Kidney (tissue), 14 donors: Measurements from ENCODE around the gene DENND1B. TPM values are rescaled to one million over a fixed set of nuclear protein-coding genes. Genes with fewer than 3 reads are reported as not detected.

Experiments used
- DNase-seq, 5 donors: peaks; one replicate each; pipeline ENCODE4 v3.0.0-alpha.2; 2013 to 2020
- FAIRE-seq: peaks from 2 replicates; lab custom pipeline; 2012; peaks lifted over from hg19 to GRCh38; lab: Jason Lieb, UNC
- H3K27ac ChIP-seq, 2 donors: one replicate each; pipeline ENCODE4 v1.7.0; 2013; ENCODE audit warnings: low read depth in 2 of 2, low read length in 2 of 2, inconsistent platforms in 1 of 2
- H3K27me3 ChIP-seq: one replicate; pipeline ENCODE4 v1.7.1; 2013; ENCODE audit warnings: low read length, inconsistent platforms; ENCODE audit not compliant: control insufficient read depth, insufficient read depth
- H3K36me3 ChIP-seq, 3 donors: one replicate each; pipeline versions ENCODE4 v1.7.0 to v1.7.1; 2013; ENCODE audit warnings: low read length in 3 of 3, control low read depth in 1 of 3, inconsistent platforms in 1 of 3; ENCODE audit not compliant: insufficient read depth in 3 of 3, control insufficient read depth in 2 of 3
- H3K4me1 ChIP-seq, 3 donors: one replicate each; pipeline versions ENCODE4 v1.7.0 to v1.7.1; 2013; ENCODE audit warnings: low read length in 3 of 3, inconsistent platforms in 1 of 3, low read depth in 1 of 3; ENCODE audit not compliant: control insufficient read depth in 2 of 3, insufficient read depth in 2 of 3
- H3K4me3 ChIP-seq, 3 donors: one replicate each; pipeline versions ENCODE4 v1.7.0 to v1.8.1; 2013; ENCODE audit warnings: low read length in 3 of 3, control low read depth in 1 of 3, inconsistent platforms in 1 of 3
- H3K9ac ChIP-seq, 3 donors: one replicate each; pipeline versions ENCODE4 v1.7.0 to v1.7.1; 2013; ENCODE audit warnings: low read length in 3 of 3, control low read depth in 1 of 3, inconsistent platforms in 1 of 3
- H3K9me3 ChIP-seq, 3 donors: one replicate each; pipeline versions ENCODE4 v1.7.0 to v1.7.1; 2013; ENCODE audit warnings: low read length in 3 of 3, control low read depth in 1 of 3, inconsistent platforms in 1 of 3; ENCODE audit not compliant: control insufficient read depth in 2 of 3, insufficient read depth in 1 of 3
- CTCF ChIP-seq: IDR thresholded peaks from 3 replicates; pipeline ENCODE4 v1.5.1; 2012; ENCODE audit warnings: mild to moderate bottlenecking, moderate library complexity, borderline replicate concordance; ENCODE audit not compliant: insufficient read depth; ENCODE audit errors: extremely low read depth
- intact Hi-C: fragments of 100-400 bp; cut with DNase I; formaldehyde crosslinking; loops from one replicate; pipeline ENCODE4 v1.11.1; 2022
- polyA plus RNA-seq: library from polyadenylated mRNA; stranded (reverse); fragments of 350-450 nt; fragmentation: Illumina TruSeq; extraction: RNeasy Lipid Tissue Mini Kit (QIAGEN cat#74804); gene quantifications from one replicate; pipeline ENCODE4 v1.2.3, GENCODE V29; 2014; ENCODE audit warnings: low read depth, low replicate concordance; ENCODE audit not compliant: insufficient read depth
- total RNA-seq: library from RNA; stranded (reverse); fragmentation: NEBNext Ultra II Directional; extraction: Animal tissue kit (Norgen Biotek cat#: 25700); gene quantifications from one replicate; pipeline ENCODE4 v1.2.1, GENCODE V29; 2021
- donor health status: control.
- donor health status: control.
- donor health status: control.
- donor health status: control.
- donor health status: control.
- donor health status: DM: yes; HTN: yes; CAD: no.
- donor health status: Normal renal cell carcinoma (clear cell type).

The DENND1B gene
- total and polyA plus RNA-seq, 2 donors from 2014 or later = 3.1 to 20.6 TPM

GRCh38 chr1:197526736-197527371 lies 248.4 kb downstream of the DENND1B start:
- intact Hi-C loops = no loop called here
- H3K9me3 ChIP-seq = no peaks in the 10 kb centered on the region
- no peak overlapping the region for H3K27ac ChIP-seq
- H3K36me3 ChIP-seq = no peaks in the 10 kb centered on the region
- H3K4me3 ChIP-seq = no peak overlapping the region
- no peaks in the 10 kb centered on the region for H3K4me1 ChIP-seq
- H3K9ac ChIP-seq = no peak overlapping the region
- TF ChIP-seq CTCF = peak; percentile 30
- no peaks in the 10 kb centered on the region for H3K27me3 ChIP-seq
- peak; percentile 98 for FAIRE-seq
- peak in 2 of 5 donors; percentile 9 to 39 for DNase-seq

GRCh38 chr1:197521118-197521739 lies 254.1 kb downstream of the DENND1B start:
- intact Hi-C loops = no loop called here
- H3K9me3 ChIP-seq = no peaks in the 10 kb centered on the region
- DNase-seq (peak in 2 of 5 donors; percentile 28 to 44), FAIRE-seq (no peak)
- H3K36me3 ChIP-seq = no peaks in the 10 kb centered on the region
- no peaks in the 10 kb centered on the region for H3K4me1 ChIP-seq
- no peak overlapping the region for H3K4me3 ChIP-seq
- no peaks in the 10 kb centered on the region for H3K27me3 ChIP-seq
- H3K27ac ChIP-seq = no peak overlapping the region
- H3K9ac ChIP-seq = no peak overlapping the region
- TF ChIP-seq CTCF = peak; percentile 38

- peak; percentile 4 for TF ChIP-seq CTCF
- H3K9ac ChIP-seq = no peak overlapping the region
- intact Hi-C loops = no loop called here
- DNase-seq = no peak
- H3K4me3 ChIP-seq = no peak overlapping the region
- H3K9me3 ChIP-seq = no peaks in the 10 kb centered on the region
- H3K27me3 ChIP-seq = no peaks in the 10 kb centered on the region
- H3K27ac ChIP-seq = no peak overlapping the region
- no peaks in the 10 kb centered on the region for H3K4me1 ChIP-seq
- no peaks in the 10 kb centered on the region for H3K36me3 ChIP-seq
- no peak for FAIRE-seq
Measured at GRCh38 chr1:197519741-197520334, 255.4 kb downstream of the DENND1B start.
